OCI-LY3 (cell line): ENCODE data around the gene MED17.

Experiments
- CTCF ChIP-seq: fragments of 200-600, 300-600 bp; sonication (generic); IDR thresholded peaks from 2 replicates; pipeline ENCODE4 v1.5.1; 2014; ENCODE audit warnings: antibody characterized with exemption, low read length, low read depth
- EZH2phosphoT487 ChIP-seq: fragments of 200-600 bp; shearing (Covaris generic); IDR thresholded peaks from 2 replicates; pipeline ENCODE4 v1.6.1; 2018; ENCODE audit warnings: antibody characterized with exemption, mixed run types, low read depth

GRCh38 chr11:93751001-93751400, 33.1 kb upstream of the MED17 start:
- TF ChIP-seq EZH2phosphoT487 (no peak), CTCF (no peak)
